NCI-H510A treated with DMSO at 0.1 percent for 48 hours (cell line): ENCODE measurements around the gene CHERP.

ENCODE experiments used
- DNase-seq: peaks from one replicate; lab custom pipeline; 2025; lab: John Stamatoyannopoulos, UW

The CHERP gene

GRCh38 chr19:16542910-16543472 lies 754 bp upstream of the CHERP start:
- DNase-seq, result no peak

GRCh38 chr19:16541526-16542044 lies 652 bp downstream of the CHERP start:
- DNase-seq, result no peak

- no peak for DNase-seq
These were observed 1.3 kb downstream of the CHERP start for GRCh38 chr19:16540948-16541347.

GRCh38 chr19:16537111-16537510 lies 5.1 kb downstream of the CHERP start:
- DNase-seq, result no peak

GRCh38 chr19:16536130-16536529 lies 6.1 kb downstream of the CHERP start:
- no peak for DNase-seq

- no peak for DNase-seq
These were observed 6.9 kb downstream of the CHERP start for GRCh38 chr19:16535381-16535780.

- DNase-seq, result no peak
These were observed 9.6 kb downstream of the CHERP start for GRCh38 chr19:16532440-16533234.

- DNase-seq, result no peak
These were observed 10.9 kb downstream of the CHERP start for GRCh38 chr19:16531380-16531669.

- DNase-seq, result no peak
These were observed 11.5 kb downstream of the CHERP start for GRCh38 chr19:16530540-16531379.

- no peak for DNase-seq
These were observed 12.6 kb downstream of the CHERP start for GRCh38 chr19:16529466-16530144.

- DNase-seq, result no peak
These were observed 14.2 kb downstream of the CHERP start for GRCh38 chr19:16527971-16528521.

- no peak for DNase-seq
These were observed 14.8 kb downstream of the CHERP start for GRCh38 chr19:16527334-16527935.

GRCh38 chr19:16525751-16526481 lies 16.3 kb downstream of the CHERP start:
- no peak for DNase-seq

GRCh38 chr19:16524991-16525734 lies 17.1 kb downstream of the CHERP start:
- DNase-seq, result no peak

- no peak for DNase-seq
These were observed 19.5 kb downstream of the CHERP start for GRCh38 chr19:16522559-16523377.

GRCh38 chr19:16521715-16522289 lies 20.4 kb downstream of the CHERP start:
- no peak for DNase-seq

- no peak for DNase-seq
These were observed 21.1 kb downstream of the CHERP start for GRCh38 chr19:16520986-16521624.
